HEK293 (cell line): ENCODE results near the gene FRYL.

ENCODE experiments used
- RBAK ChIP-seq: fragments of 450-650 bp; formaldehyde crosslinking; IDR thresholded peaks from 2 replicates; pipeline ENCODE4 v1.5.1; 2016; ENCODE audit warnings: missing biosample characterization, missing genetic modification characterization
- ZBTB20 ChIP-seq: fragments of 450-650 bp; formaldehyde crosslinking; IDR thresholded peaks from 2 replicates; pipeline ENCODE4 v1.5.1; 2016; ENCODE audit warnings: missing biosample characterization, missing genetic modification characterization
- ZNF670 ChIP-seq: fragments of 450-650 bp; formaldehyde crosslinking; IDR thresholded peaks from 2 replicates; pipeline ENCODE4 v1.5.1; 2016; ENCODE audit warnings: missing biosample characterization, missing genetic modification characterization, low read depth
- TF ChIP-seq, protein P1 (sequence below): fragments of 450-650 bp; formaldehyde crosslinking; IDR thresholded peaks from 2 replicates; pipeline ENCODE4 v1.5.1; 2016; ENCODE audit warnings: missing biosample characterization, missing genetic modification characterization

- TF ChIP-seq ZBTB20 (tag by site-specific recombination) (no peak), RBAK (no peak), ZNF670 (tag by site-specific recombination) (no peak)
- TF ChIP-seq, protein P1, sequence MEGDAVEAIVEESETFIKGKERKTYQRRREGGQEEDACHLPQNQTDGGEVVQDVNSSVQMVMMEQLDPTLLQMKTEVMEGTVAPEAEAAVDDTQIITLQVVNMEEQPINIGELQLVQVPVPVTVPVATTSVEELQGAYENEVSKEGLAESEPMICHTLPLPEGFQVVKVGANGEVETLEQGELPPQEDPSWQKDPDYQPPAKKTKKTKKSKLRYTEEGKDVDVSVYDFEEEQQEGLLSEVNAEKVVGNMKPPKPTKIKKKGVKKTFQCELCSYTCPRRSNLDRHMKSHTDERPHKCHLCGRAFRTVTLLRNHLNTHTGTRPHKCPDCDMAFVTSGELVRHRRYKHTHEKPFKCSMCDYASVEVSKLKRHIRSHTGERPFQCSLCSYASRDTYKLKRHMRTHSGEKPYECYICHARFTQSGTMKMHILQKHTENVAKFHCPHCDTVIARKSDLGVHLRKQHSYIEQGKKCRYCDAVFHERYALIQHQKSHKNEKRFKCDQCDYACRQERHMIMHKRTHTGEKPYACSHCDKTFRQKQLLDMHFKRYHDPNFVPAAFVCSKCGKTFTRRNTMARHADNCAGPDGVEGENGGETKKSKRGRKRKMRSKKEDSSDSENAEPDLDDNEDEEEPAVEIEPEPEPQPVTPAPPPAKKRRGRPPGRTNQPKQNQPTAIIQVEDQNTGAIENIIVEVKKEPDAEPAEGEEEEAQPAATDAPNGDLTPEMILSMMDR (tag by site-specific recombination): no peak
These were observed 85.3 kb downstream of the FRYL start for GRCh38 chr4:48694824-48695223.
